H1 (cell line): ENCODE results near the gene SRP9. TPM values are rescaled to one million over a fixed set of nuclear protein-coding genes. Genes with fewer than 3 reads are reported as not detected.

Source experiments
- CTCF ChIA-PET: fragments of 300-600 bp; sonication (Branson Sonifier 250); formaldehyde crosslinking; loops from one replicate; lab custom pipeline; 2021; ENCODE audit not compliant: partially characterized antibody; lab: Charles Lee
- POLR2A ChIA-PET: fragments of 300-600 bp; sonication (Branson Sonifier 250); formaldehyde crosslinking; loops from one replicate; lab custom pipeline; 2021; ENCODE audit warnings: inconsistent platforms; ENCODE audit not compliant: partially characterized antibody; lab: Charles Lee
- DNase-seq, 2 experiments: peaks; one replicate each; pipeline versions ENCODE4 v3.0.0 to v3.0.0-alpha.2; 2010 to 2022; ENCODE audit warnings: low spot score in 2 of 2, low read depth in 1 of 2, mixed read lengths in 1 of 2
- FAIRE-seq: peaks from 2 replicates; lab custom pipeline; 2011; peaks lifted over from hg19 to GRCh38; lab: Jason Lieb, UNC
- H2AFZ ChIP-seq: 2 replicates; pipeline ENCODE4 v1.8.1; 2012; ENCODE audit warnings: low read length, inconsistent platforms
- H2AK5ac ChIP-seq: 2 replicates; pipeline ENCODE4 v1.6.1; 2013; ENCODE audit warnings: low read depth, low read length
- H2BK120ac ChIP-seq: replicated peaks from 2 replicates; pipeline ENCODE3; 2013; ENCODE audit warnings: low read depth, low read length, inconsistent platforms
- H2BK12ac ChIP-seq: 2 replicates; pipeline ENCODE4 v1.6.1; 2013; ENCODE audit warnings: low read depth, low read length
- H2BK15ac ChIP-seq: 2 replicates; pipeline ENCODE4 v1.6.1; 2013; ENCODE audit warnings: low read length
- H2BK20ac ChIP-seq: 2 replicates; pipeline ENCODE4 v1.6.1; 2013; ENCODE audit warnings: low read length
- H2BK5ac ChIP-seq: 2 replicates; pipeline ENCODE4 v1.6.1; 2013; ENCODE audit warnings: low read depth, low read length
- H3K14ac ChIP-seq: 2 replicates; pipeline ENCODE4 v1.6.1; 2013; ENCODE audit warnings: inconsistent platforms; ENCODE audit not compliant: insufficient read length
- H3K18ac ChIP-seq: 2 replicates; pipeline ENCODE4 v1.6.1; 2013; ENCODE audit warnings: low read length; ENCODE audit errors: extremely low read depth
- H3K23ac ChIP-seq: 2 replicates; pipeline ENCODE4 v1.6.1; 2013; ENCODE audit warnings: inconsistent platforms; ENCODE audit not compliant: insufficient read length
- H3K23me2 ChIP-seq: 2 replicates; pipeline ENCODE4 v1.6.1; 2013; ENCODE audit warnings: low read depth, low read length
- H3K27ac ChIP-seq: 2 replicates; pipeline ENCODE4 v1.6.1; 2011; ENCODE audit warnings: low read depth, low read length, inconsistent platforms
- H3K27me3 ChIP-seq, 4 experiments: replicated peaks in 1 of 4; 1 replicate in 1 of 4; 2 replicates in 3 of 4; pipeline versions ENCODE4 v1.6.1 to v1.8.1; 2011 to 2013; ENCODE audit warnings: low read length in 3 of 4, mild to moderate bottlenecking in 3 of 4, inconsistent platforms in 2 of 4, mixed read lengths in 2 of 4, moderate library complexity in 1 of 4; ENCODE audit not compliant: control insufficient read depth in 3 of 4, insufficient read depth in 3 of 4; ENCODE audit errors: extremely low read depth in 1 of 4
- H3K36me3 ChIP-seq, 4 experiments: 2 replicates each; pipeline versions ENCODE4 v1.6.1 to v1.8.1; 2011 to 2013; ENCODE audit warnings: mild to moderate bottlenecking in 4 of 4, low read length in 3 of 4, moderate library complexity in 2 of 4, control low read depth in 1 of 4, inconsistent platforms in 1 of 4; ENCODE audit not compliant: insufficient read depth in 4 of 4, control insufficient read depth in 2 of 4
- H3K4ac ChIP-seq: replicated peaks from 2 replicates; pipeline ENCODE3; 2013; ENCODE audit warnings: low read length, low read depth, mixed read lengths, inconsistent platforms; ENCODE audit not compliant: insufficient read length
- H3K4me1 ChIP-seq, 4 experiments: replicated peaks in 1 of 4; 1 replicate in 1 of 4; 2 replicates in 3 of 4; pipeline versions ENCODE4 v1.6.1 to v1.8.1; 2011 to 2013; ENCODE audit warnings: low read length in 3 of 4, inconsistent platforms in 2 of 4, mixed read lengths in 1 of 4; ENCODE audit not compliant: insufficient read depth in 4 of 4, control insufficient read depth in 3 of 4
- H3K4me2 ChIP-seq, 2 experiments: 2 replicates each; pipeline versions ENCODE4 v1.6.1 to v1.8.1; 2011 to 2013; ENCODE audit warnings: low read depth in 2 of 2, low read length in 2 of 2, control low read depth in 1 of 2, inconsistent platforms in 1 of 2, mild to moderate bottlenecking in 1 of 2; ENCODE audit not compliant: insufficient read depth in 1 of 2
- H3K4me3 ChIP-seq, 4 experiments: fragments of 200-600, 300-600 bp in 1 of 4; sonication (generic), shearing (Covaris generic), sonication (Bioruptor Twin) in 1 of 4; 2 replicates each; pipeline versions ENCODE4 v1.5.1 to v1.8.1; 2011 to 2016; ENCODE audit warnings: low read length in 4 of 4, low read depth in 3 of 4, control low read depth in 2 of 4, inconsistent platforms in 2 of 4, mild to moderate bottlenecking in 2 of 4, mixed read lengths in 1 of 4, moderate library complexity in 1 of 4; ENCODE audit not compliant: insufficient read depth in 2 of 4; ENCODE audit errors: extremely low read depth in 1 of 4
- H3K56ac ChIP-seq: replicated peaks from 2 replicates; pipeline ENCODE3; 2013; ENCODE audit warnings: low read depth, mild to moderate bottlenecking, mixed read lengths, low read length, inconsistent platforms; ENCODE audit not compliant: insufficient read length
- H3K79me1 ChIP-seq: 2 replicates; pipeline ENCODE4 v1.6.1; 2013; ENCODE audit warnings: low read depth, low read length, control low read depth
- H3K79me2 ChIP-seq, 2 experiments: 2 replicates each; pipeline versions ENCODE4 v1.6.1 to v1.8.1; 2012 to 2013; ENCODE audit warnings: low read length in 2 of 2, mild to moderate bottlenecking in 2 of 2, inconsistent platforms in 1 of 2; ENCODE audit not compliant: insufficient read depth in 2 of 2, control insufficient read depth in 1 of 2
- H3K9ac ChIP-seq, 4 experiments: replicated peaks in 1 of 4; 1 replicate in 1 of 4; 2 replicates in 3 of 4; pipeline versions ENCODE4 v1.6.1 to v1.8.1; 2011 to 2013; ENCODE audit warnings: low read depth in 3 of 4, low read length in 3 of 4, control low read depth in 2 of 4, mild to moderate bottlenecking in 2 of 4, moderate library complexity in 2 of 4, inconsistent platforms in 1 of 4; ENCODE audit errors: extremely low read depth in 1 of 4
- H3K9me3 ChIP-seq, 2 experiments: 2 replicates each; pipeline versions ENCODE4 v1.6.1 to v1.8.1; 2012 to 2013; ENCODE audit warnings: mild to moderate bottlenecking in 2 of 2, moderate library complexity in 2 of 2, control low read depth in 1 of 2, inconsistent platforms in 1 of 2, low read depth in 1 of 2, low read length in 1 of 2, mixed read lengths in 1 of 2; ENCODE audit not compliant: insufficient read depth in 2 of 2
- H4K20me1 ChIP-seq, 2 experiments: replicated peaks in 1 of 2; 2 replicates each; pipeline versions ENCODE3 to v1.8.1; 2011 to 2013; ENCODE audit warnings: inconsistent platforms in 2 of 2, low read length in 2 of 2, mild to moderate bottlenecking in 1 of 2; ENCODE audit not compliant: insufficient read depth in 2 of 2, control insufficient read depth in 1 of 2
- H4K5ac ChIP-seq: 2 replicates; pipeline ENCODE4 v1.6.1; 2013; ENCODE audit warnings: low read length, low read depth, mixed read lengths, inconsistent platforms; ENCODE audit not compliant: insufficient read length
- H4K8ac ChIP-seq: 2 replicates; pipeline ENCODE4 v1.8.0; 2013; ENCODE audit warnings: mild to moderate bottlenecking, moderate library complexity, low read length, inconsistent platforms; ENCODE audit not compliant: insufficient read depth; ENCODE audit errors: extremely low read depth
- H4K91ac ChIP-seq: replicated peaks from 2 replicates; pipeline ENCODE3; 2013; ENCODE audit warnings: low read length, mixed read lengths, inconsistent platforms; ENCODE audit not compliant: insufficient read length
- BACH1 ChIP-seq: IDR thresholded peaks from 2 replicates; pipeline ENCODE4 v1.6.1; 2012; ENCODE audit warnings: low read length, improper control_type of control experiment
- EP300 ChIP-seq, 2 experiments: IDR thresholded peaks; 1 replicate in 1 of 2; 2 replicates in 1 of 2; pipeline ENCODE4 v1.6.1; 2011 to 2012; ENCODE audit warnings: low read depth in 2 of 2, low read length in 2 of 2, mild to moderate bottlenecking in 2 of 2, borderline replicate concordance in 1 of 2, inconsistent platforms in 1 of 2, moderate library complexity in 1 of 2
- EZH2 ChIP-seq: fragments of 200-600 bp; sonication (generic); IDR thresholded peaks from 2 replicates; pipeline ENCODE4 v1.7.1; 2012; ENCODE audit warnings: low read depth, mild to moderate bottlenecking, moderate library complexity, low read length, inconsistent platforms; ENCODE audit not compliant: severe bottlenecking
- HDAC2 ChIP-seq, 2 experiments: fragments of 300-600 bp in 1 of 2; sonication (generic) in 1 of 2; IDR thresholded peaks; 2 replicates each; pipeline ENCODE4 v1.6.1; 2011 to 2012; ENCODE audit warnings: low read depth in 2 of 2, low read length in 2 of 2, mild to moderate bottlenecking in 2 of 2, moderate library complexity in 2 of 2, borderline replicate concordance in 1 of 2, inconsistent platforms in 1 of 2
- KDM5A ChIP-seq: fragments of 200-600 bp; IDR thresholded peaks from 2 replicates; pipeline ENCODE4 v1.7.1; 2012; ENCODE audit warnings: mild to moderate bottlenecking, low read length, inconsistent platforms, mixed read lengths
- PHF8 ChIP-seq: fragments of 200-600 bp; sonication (generic); conservative IDR thresholded peaks from 2 replicates; pipeline ENCODE4 v1.7.1; 2012; ENCODE audit warnings: low read depth, mild to moderate bottlenecking, inconsistent platforms, low read length, moderate library complexity
- RAD21 ChIP-seq, 2 experiments: IDR thresholded peaks in 1 of 2; conservative IDR thresholded peaks in 1 of 2; 2 replicates each; pipeline ENCODE4 v1.6.1; 2011; ENCODE audit warnings: low read depth in 2 of 2, low read length in 2 of 2, improper control_type of control experiment in 1 of 2, inconsistent platforms in 1 of 2, mild to moderate bottlenecking in 1 of 2, moderate library complexity in 1 of 2
- SIRT6 ChIP-seq: IDR thresholded peaks from one replicate; pipeline ENCODE4 v1.7.1; 2012; ENCODE audit warnings: low read length, inconsistent platforms
- TAF1 ChIP-seq: IDR thresholded peaks from 2 replicates; pipeline ENCODE4 v1.6.1; 2011; ENCODE audit warnings: mild to moderate bottlenecking, low read depth, low read length
- TBP ChIP-seq: IDR thresholded peaks from 2 replicates; pipeline ENCODE4 v1.6.1; 2011; ENCODE audit warnings: low read depth, low read length, improper control_type of control experiment
- TEAD4 ChIP-seq: IDR thresholded peaks from 2 replicates; pipeline ENCODE4 v1.6.1; 2012; ENCODE audit warnings: low read depth, low read length, inconsistent platforms, mixed read lengths
- WGBS, 2 experiments: shearing (Covaris generic) in 1 of 2; methylation state at CpG; one replicate each; pipeline versions ENCODE4 v1.1.6 to v1.1.7; 2013 to 2015; ENCODE audit warnings: low lambda C conversion rate in 2 of 2, mixed read lengths in 2 of 2, inconsistent platforms in 1 of 2, low coverage in 1 of 2, missing lambda C conversion rate in 1 of 2; ENCODE audit not compliant: insufficient replicate concordance in 2 of 2, insufficient coverage in 1 of 2, insufficient read length in 1 of 2; ENCODE audit errors: extremely low coverage in 1 of 2, missing lambda C conversion rate in 1 of 2; 5-methylcytosine and 5-hydroxymethylcytosine counted together
- polyA plus RNA-seq, 7 experiments: library from polyadenylated mRNA; depleted of rRNA in 3 of 7; stranded (reverse) in 5 of 7; unstranded in 2 of 7; fragments of >200 nt in 5 of 7; fragments of 200-250 nt in 2 of 7; gene quantifications; 1 replicate in 5 of 7; 2 replicates in 1 of 7; 4 replicates in 1 of 7; pipeline versions ENCODE4 v1.2.1 to v1.2.3, GENCODE V29; 2011 to 2013; ENCODE audit warnings: missing spikeins in 2 of 7, mixed read lengths in 2 of 7
- total RNA-seq: library from RNA; stranded (reverse); fragmentation: NEBNext Ultra II Directional; extraction: Animal tissue kit (Norgen Biotek cat#: 25700); gene quantifications from 2 replicates; pipeline ENCODE4 v1.2.1, GENCODE V29; 2021
- TF ChIP-seq, protein P1 (sequence below): IDR thresholded peaks from 2 replicates; pipeline ENCODE4 v1.6.1; 2011; ENCODE audit warnings: low read depth, mild to moderate bottlenecking, low read length; ENCODE audit not compliant: insufficient read depth

The SRP9 gene
- total and polyA plus RNA-seq, 2 of the 8 experiments (the other 6 are each of a cell fraction or from before 2014, with no cell fraction given), result 446 to 572 TPM

DNA sequence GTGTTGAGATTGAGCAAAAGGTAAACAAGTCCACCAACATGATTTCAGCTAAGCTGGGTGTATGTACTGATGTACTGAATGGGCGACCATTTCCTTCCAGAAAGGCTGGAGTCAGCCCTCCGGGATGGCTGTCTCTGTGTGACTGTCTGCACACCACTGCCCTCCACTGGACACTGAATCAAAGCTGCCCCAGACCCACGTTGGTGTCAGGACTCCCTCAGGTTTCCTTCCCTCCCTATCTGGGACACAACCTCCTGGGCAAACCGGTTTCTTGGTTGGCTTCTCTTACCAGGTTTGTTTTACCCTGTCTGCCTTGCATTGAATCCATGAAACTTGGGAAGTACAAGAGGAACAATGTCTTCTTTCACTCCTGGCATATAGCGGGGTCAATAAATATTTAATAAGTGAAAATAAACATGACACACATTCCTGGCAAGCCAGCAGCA is 5.3 kb upstream of the SRP9 start:
- H4K20me1 ChIP-seq, result no peaks in the 10 kb centered on the region
- H3K27me3 ChIP-seq, result no peaks in the 10 kb centered on the region; a peak in 1 of 7 replicates
- H2AK5ac ChIP-seq, result no peak overlapping the region
- no peak overlapping the region for H4K91ac ChIP-seq
- peaks cover 6% of the 10 kb centered on the region for H3K23me2 ChIP-seq
- no peak overlapping the region for H3K4me2 ChIP-seq
- DNase-seq (peak; percentile 67 to 86), FAIRE-seq (peak; percentile 76)
- H3K23ac ChIP-seq, result no peak overlapping the region
- no peak overlapping the region for H2BK20ac ChIP-seq
- H3K4me1 ChIP-seq, result peaks cover 4 to 12% (median 9%) of the 10 kb centered on the region in 4 experiments; a peak in 5 of 7 replicates
- H3K79me2 ChIP-seq, result no peaks in the 10 kb centered on the region
- no peak overlapping the region for H3K14ac ChIP-seq
- H4K8ac ChIP-seq, result no peak overlapping the region
- POLR2A ChIA-PET, result interaction anchor here (0.7 to 4.2 kb wide), 11 partner anchors 10 to 217 kb away, joined by 3 to 20 read pairs (median 4); partner anchors contain the start of genes ENAH and EPHX1
- H3K4ac ChIP-seq, result no peak overlapping the region
- H3K79me1 ChIP-seq, result no peaks in the 10 kb centered on the region
- H3K9ac ChIP-seq, result no peak overlapping the region
- CTCF ChIA-PET, result interaction anchor here (0.6 to 8.9 kb wide), 63 partner anchors 8 to 330 kb away, joined by 3 to 229 read pairs (median 4); partner anchors contain the start of gene LEFTY1
- no peak overlapping the region for H2BK120ac ChIP-seq
- H2BK15ac ChIP-seq, result no peak overlapping the region
- H3K4me3 ChIP-seq, result no peak overlapping the region
- H3K18ac ChIP-seq, result no peak overlapping the region
- no peak overlapping the region for H2AFZ ChIP-seq
- no peaks in the 10 kb centered on the region for H3K36me3 ChIP-seq
- no peak overlapping the region for H3K27ac ChIP-seq
- no peaks in the 10 kb centered on the region for H3K9me3 ChIP-seq
- no peak overlapping the region for H4K5ac ChIP-seq
- 27% methylated on average over 5 of the region's 5 CpGs; no CpG with 5 or more reads in 1 of the 2 experiments for WGBS, 2 experiments
- no peak overlapping the region for H2BK5ac ChIP-seq
- H3K56ac ChIP-seq, result no peak overlapping the region
- no peak overlapping the region for H2BK12ac ChIP-seq
- TF ChIP-seq, protein P1, sequence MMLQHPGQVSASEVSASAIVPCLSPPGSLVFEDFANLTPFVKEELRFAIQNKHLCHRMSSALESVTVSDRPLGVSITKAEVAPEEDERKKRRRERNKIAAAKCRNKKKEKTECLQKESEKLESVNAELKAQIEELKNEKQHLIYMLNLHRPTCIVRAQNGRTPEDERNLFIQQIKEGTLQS, result no peak
- TF ChIP-seq TEAD4, result 0 out of 2 replicates have a peak, but pooled peaks have one; percentile 24
- TF ChIP-seq RAD21 (IDR thresholded peaks at IDR 0.05 in 1 of 2, conservative IDR thresholded peaks at IDR 0.05 in 1 of 2; ENCODE audit: low read depth in 2 of 2, low read length in 2 of 2), result peak; percentile 98
- TF ChIP-seq SIRT6, result no peak
- TF ChIP-seq HDAC2 (IDR thresholded peaks at IDR 0.05; ENCODE audit: borderline replicate concordance in 1 of 2, low read depth in 2 of 2, low read length in 2 of 2), result no peak
- peak; percentile 8; the same call in 1 of the 2 replicates for TF ChIP-seq TBP
- no peak for TF ChIP-seq PHF8
- TF ChIP-seq TAF1, result no peak
- TF ChIP-seq BACH1, result no peak
- TF ChIP-seq EP300 (IDR thresholded peaks at IDR 0.05; ENCODE audit: borderline replicate concordance in 1 of 2, low read depth in 2 of 2, low read length in 2 of 2), result no peak
- TF ChIP-seq KDM5A, result no peak
- TF ChIP-seq EZH2, result no peak
